Measurements from ENCODE around the gene PRR23E.

- TF ChIP-seq CTCF (IDR thresholded peaks at IDR 0.05), result no peak
- no peak for TF ChIP-seq POLR2A (IDR thresholded peaks at IDR 0.05)
- no peak for TF ChIP-seq EP300 (IDR thresholded peaks at IDR 0.05)
These were observed 54.4 kb downstream of the PRR23E start for GRCh38 chr3:127247292-127247691.
